Activated naive CD4-positive, alpha-beta T cell treated with anti-CD3 and anti-CD28 coated beads, Interleukin-2, amount 50 U/mL, for 72 hours (primary cell): ENCODE results near the gene NOTCH4. TPM values are rescaled to one million over a fixed set of nuclear protein-coding genes. Genes with fewer than 3 reads are reported as not detected.

Experiments used
- ATAC-seq, 2 donors: fragments of 150-1000 bp; cut with Tn5 transposase; 2 replicates each; pipeline ENCODE4 v1.10.0; 2021; ENCODE audit warnings: mild to moderate bottlenecking in 2 of 2, moderate library complexity in 2 of 2
- DNase-seq, 2 donors: peaks; one replicate each; pipeline ENCODE4 v3.0.0; 2021 to 2022; ENCODE audit warnings: low spot score in 2 of 2
- H3K27ac Mint-ChIP-seq, 2 donors: one replicate each; pipeline ENCODE4 v1.8.0; 2022; ENCODE audit warnings: mild to moderate bottlenecking in 2 of 2, mixed read lengths in 2 of 2
- H3K36me3 Mint-ChIP-seq, 2 donors: one replicate each; pipeline ENCODE4 v1.8.0; 2022; ENCODE audit warnings: mixed read lengths in 2 of 2
- H3K9me3 Mint-ChIP-seq, 2 donors: one replicate each; pipeline ENCODE4 v1.8.0; 2022; ENCODE audit warnings: mixed read lengths in 2 of 2
- total RNA-seq, 2 donors: library from RNA; stranded (reverse); gene quantifications; one replicate each; pipeline ENCODE4 v1.2.3, GENCODE V29; 2022

Gene NOTCH4
- total RNA-seq, 2 donors from 2014 or later = 0.64 to 0.70 TPM

GRCh38 chr6:32167154-32167760 is 56.6 kb downstream of the NOTCH4 start:
- DNase-seq = no peak
- peak overlapping the region; percentile 4 to 87 for H3K27ac Mint-ChIP-seq
- H3K36me3 Mint-ChIP-seq = peaks cover 0 to 14% of the 10 kb centered on the region in 2 donors
- ATAC-seq = no peak
- H3K9me3 Mint-ChIP-seq = no peaks in the 10 kb centered on the region

- no peaks in the 10 kb centered on the region for H3K9me3 Mint-ChIP-seq
- DNase-seq (no peak), ATAC-seq (no peak)
- H3K27ac Mint-ChIP-seq = no peak overlapping the region
- peaks cover 0 to 14% of the 10 kb centered on the region in 2 donors for H3K36me3 Mint-ChIP-seq
Measured at GRCh38 chr6:32166411-32167061, 57.3 kb downstream of the NOTCH4 start.

GRCh38 chr6:32164295-32164694 is 59.6 kb downstream of the NOTCH4 start, which contains the start of gene EGFL8:
Gene EGFL8 (plus strand): TSS chr6:32164595. CDS start chr6:32166166, 1,571 bp downstream.
- DNase-seq (no peak), ATAC-seq (no peak)
- H3K36me3 Mint-ChIP-seq = peaks cover 0 to 4% of the 10 kb centered on the region in 2 donors
- H3K9me3 Mint-ChIP-seq = no peaks in the 10 kb centered on the region
- peak within 1 kb of the TSS; percentile 17 to 33 for H3K27ac Mint-ChIP-seq

DNA sequence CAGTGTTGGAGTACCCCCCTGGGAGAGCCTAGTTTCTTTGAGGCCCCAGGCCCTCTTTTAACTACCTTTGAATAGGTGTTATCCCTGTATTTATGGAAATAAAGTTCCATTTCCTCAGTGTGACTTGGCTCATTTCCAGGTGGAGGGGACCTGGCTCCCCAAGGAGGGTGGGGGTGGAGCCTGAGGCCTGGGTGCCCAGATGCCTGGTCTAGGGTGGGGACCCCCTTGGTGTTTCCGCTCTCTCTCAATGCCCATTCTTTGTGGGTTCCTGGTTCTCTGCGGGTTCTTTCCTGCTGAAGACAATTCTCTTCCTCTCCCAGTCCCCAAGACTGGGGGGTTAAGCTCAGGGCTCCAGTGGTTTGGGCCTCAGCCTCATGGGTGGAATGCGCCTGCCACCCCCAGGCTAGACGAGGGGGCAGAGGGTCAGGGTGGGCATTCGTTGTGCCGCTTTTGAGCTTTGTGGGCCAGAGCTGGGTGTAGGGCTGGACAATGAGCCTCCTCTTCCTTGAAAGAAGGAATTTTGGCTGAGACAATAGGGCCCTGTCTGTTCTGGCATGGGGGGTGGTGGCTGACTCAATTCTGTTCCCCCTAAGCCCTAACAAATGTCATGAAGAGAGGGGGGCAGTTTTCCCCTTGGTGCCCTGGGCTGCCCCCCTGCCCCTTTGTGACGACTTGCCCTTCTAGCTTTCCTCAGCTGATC is 60.2 kb downstream of the NOTCH4 start:
- peaks cover 0 to 4% of the 10 kb centered on the region in 2 donors for H3K36me3 Mint-ChIP-seq
- no peaks in the 10 kb centered on the region for H3K9me3 Mint-ChIP-seq
- DNase-seq = no peak
- H3K27ac Mint-ChIP-seq = peak overlapping the region; percentile 17 to 33
- ATAC-seq = no peak

GRCh38 chr6:32158052-32158451 is 65.8 kb downstream of the NOTCH4 start:
- H3K36me3 Mint-ChIP-seq = peaks cover 14 to 15% of the 10 kb centered on the region in 2 donors
- H3K27ac Mint-ChIP-seq = no peak overlapping the region
- no peaks in the 10 kb centered on the region for H3K9me3 Mint-ChIP-seq
- ATAC-seq (no peak), DNase-seq (no peak)

- ATAC-seq (no peak), DNase-seq (no peak)
- Mint-ChIP-seq H3K36me3 (peaks cover 11 to 14% of the 10 kb centered on the region in 2 donors), H3K27ac (no peak overlapping the region), H3K9me3 (no peaks in the 10 kb centered on the region)
Measured at GRCh38 chr6:32156891-32157290, 67.0 kb downstream of the NOTCH4 start.

DNA sequence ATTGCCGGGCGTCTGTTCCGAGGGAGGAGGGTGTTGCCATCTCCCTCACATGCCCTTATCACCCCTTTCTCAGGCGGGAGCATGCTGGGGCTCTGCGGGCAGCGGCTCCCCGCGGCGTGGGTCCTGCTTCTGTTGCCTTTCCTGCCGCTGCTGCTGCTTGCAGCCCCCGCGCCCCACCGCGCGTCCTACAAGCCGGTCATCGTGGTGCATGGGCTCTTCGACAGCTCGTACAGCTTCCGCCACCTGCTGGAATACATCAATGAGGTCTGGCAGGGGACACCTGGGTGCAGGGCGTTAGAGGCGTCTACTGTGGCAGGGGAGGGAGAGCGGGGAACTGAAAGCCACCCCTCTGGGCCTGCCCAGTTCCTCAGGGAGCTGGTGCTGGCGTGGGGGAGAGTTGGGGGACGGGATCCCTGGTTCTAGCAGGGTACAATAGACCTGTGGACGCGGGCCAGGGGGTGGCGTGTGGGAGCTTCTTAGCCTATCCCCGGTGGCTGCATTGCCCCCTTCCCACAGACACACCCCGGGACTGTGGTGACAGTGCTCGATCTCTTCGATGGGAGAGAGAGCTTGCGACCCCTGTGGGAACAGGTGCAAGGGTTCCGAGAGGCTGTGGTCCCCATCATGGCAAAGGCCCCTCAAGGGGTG is 69.2 kb downstream of the NOTCH4 start:
- DNase-seq (peak; percentile 64 to 76), ATAC-seq (peak; percentile 79 to 88)
- peak overlapping the region; percentile 83 to 95 for H3K27ac Mint-ChIP-seq
- peaks cover 11 to 14% of the 10 kb centered on the region in 2 donors for H3K36me3 Mint-ChIP-seq
- H3K9me3 Mint-ChIP-seq = no peaks in the 10 kb centered on the region

GRCh38 chr6:32153564-32154513 is 70.0 kb downstream of the NOTCH4 start, which contains the start of gene PPT2:
Gene PPT2 (plus strand): TSS chr6:32154141. CDS start chr6:32154595, 454 bp downstream.
- DNase-seq = peak; percentile 66 to 78
- H3K9me3 Mint-ChIP-seq = no peaks in the 10 kb centered on the region
- peak within 1 kb of the TSS; percentile 83 to 95 for H3K27ac Mint-ChIP-seq
- H3K36me3 Mint-ChIP-seq = peaks cover 11 to 17% of the 10 kb centered on the region in 2 donors
- peak; percentile 75 to 80 for ATAC-seq

DNA sequence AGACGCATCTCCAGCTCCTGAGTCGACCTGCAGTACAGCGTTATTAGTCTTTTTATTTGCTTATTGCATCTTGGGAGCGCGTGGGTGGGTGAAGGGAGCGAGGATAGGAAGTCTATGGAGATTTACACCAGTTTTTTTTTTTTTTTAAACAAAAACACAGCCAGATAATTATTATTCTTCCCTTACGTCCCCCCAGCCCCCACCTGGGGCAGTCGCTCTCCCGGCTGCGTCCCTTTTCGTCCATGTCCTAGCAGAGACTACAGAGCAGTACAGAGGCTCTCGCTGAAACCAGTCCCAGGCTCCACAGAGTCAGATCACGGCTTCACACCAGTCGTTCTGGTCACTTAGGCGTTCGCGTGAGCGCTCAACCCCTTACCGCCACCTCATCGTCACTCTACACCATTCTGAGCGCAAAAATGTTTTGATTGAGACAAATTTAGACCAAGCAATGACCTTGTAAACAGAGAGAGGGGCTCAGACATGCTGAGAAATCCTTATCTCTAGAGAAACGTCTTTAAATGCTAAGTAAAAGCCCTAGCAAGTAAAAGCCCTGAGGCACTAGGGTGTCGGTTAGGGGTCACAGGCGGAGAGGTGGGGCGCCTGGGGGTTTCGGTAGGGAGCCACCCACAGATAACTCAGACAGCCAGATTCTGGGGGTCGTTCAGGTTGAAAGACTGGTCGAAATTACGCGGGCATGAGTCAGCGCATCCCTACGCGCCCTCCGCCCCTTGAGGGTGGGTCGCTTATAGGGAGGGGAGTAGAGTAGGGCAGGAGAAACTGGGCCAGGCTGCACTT is 70.9 kb downstream of the NOTCH4 start:
- no peak for ATAC-seq
- Mint-ChIP-seq H3K27ac (peak overlapping the region; percentile 81 to 83), H3K36me3 (peaks cover 7 to 25% of the 10 kb centered on the region in 2 donors), H3K9me3 (peaks cover 0 to 3% of the 10 kb centered on the region in 2 donors)
- DNase-seq = no peak

DNA sequence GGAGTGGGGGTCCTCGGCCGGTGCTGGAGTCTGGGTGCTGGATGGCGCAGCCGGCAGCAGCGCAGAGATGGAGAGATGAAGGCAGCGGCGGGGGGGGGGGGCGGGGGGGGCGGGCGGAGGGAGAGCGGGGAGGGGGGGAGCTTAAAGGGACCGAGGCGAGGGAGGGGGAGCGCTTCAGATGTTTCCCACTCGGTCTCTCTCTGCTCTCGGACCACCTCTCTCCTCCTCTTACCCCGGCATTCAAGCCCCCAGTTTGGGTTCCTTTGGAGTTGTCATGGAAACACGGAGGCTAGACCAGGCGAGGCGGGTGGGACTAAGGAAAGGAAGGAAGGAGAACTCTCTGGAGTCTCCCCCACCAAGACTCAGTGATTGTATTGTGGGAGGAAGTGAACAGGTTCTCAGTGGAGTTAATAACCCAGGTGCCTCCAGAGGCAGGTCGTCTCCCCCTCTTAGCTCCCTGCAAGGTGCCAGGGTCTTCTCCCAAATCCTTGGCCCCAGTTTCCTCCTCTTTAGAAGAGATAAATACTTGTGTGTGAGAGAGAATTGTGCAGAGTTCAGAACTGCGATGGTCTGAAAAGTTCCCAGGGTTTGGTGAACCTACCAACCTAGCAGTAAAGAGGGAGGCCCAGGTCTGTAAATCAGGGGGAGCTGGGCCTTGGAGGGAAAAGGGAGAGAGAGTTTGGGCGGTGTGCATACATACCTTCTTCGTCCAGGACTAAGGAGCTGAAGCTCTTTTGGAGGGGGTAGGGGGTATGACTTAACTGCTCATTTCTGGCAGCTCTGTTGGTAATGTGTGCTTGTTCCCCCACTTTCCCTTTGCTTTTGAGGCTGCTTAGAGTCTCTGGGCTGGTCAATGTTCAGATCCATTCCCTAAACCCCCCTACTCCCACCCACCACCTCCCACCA is 71.8 kb downstream of the NOTCH4 start, which contains the start of gene PRRT1:
Gene PRRT1 (minus strand): TSS at position 77 of the 906 bp plus-strand sequence. CDS start 112 bp downstream, outside the sequence.
- ATAC-seq = no peak
- Mint-ChIP-seq H3K36me3 (peaks cover 7 to 18% of the 10 kb centered on the region in 2 donors), H3K27ac (peak within 1 kb of the TSS in 1 of 2 donors; percentile 14)

DNA sequence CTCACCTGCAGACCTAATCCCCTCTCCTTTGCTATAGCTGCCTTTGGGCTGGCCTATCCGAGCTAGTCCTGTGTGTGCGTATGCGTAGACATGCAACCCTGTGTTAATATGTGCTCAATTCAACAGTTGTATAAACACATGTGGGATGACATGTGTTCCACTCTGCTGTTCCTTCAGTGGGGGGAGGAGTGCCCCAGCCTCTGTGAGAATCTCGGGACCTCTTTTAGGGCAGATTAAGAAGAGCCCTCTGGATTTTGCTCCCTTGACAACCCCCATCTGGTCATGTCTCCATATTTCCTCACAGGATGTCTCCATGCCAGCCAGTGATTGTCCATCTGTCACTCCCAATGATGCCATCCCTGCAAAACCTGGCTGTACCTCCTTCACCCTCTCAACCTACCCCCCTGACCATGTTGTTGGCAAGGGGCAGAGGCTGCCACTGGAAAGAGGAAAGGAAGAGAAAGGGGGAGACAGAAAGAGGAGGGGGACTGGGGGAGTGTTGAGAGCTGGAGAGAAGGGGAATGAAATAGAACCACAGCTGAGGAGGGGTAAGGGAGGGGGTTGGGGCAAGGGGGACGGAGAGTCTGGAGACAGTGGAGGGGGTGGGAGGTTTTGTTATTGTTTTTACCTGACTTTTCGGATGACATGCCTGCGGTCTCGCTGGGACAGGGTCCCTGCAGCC is 72.5 kb downstream of the NOTCH4 start:
- DNase-seq (no peak), ATAC-seq (no peak)
- Mint-ChIP-seq H3K36me3 (peaks cover 7 to 18% of the 10 kb centered on the region in 2 donors), H3K9me3 (peaks cover 0 to 4% of the 10 kb centered on the region in 2 donors), H3K27ac (peak overlapping the region in 1 of 2 donors; percentile 14)

More for the DNA sequence above, 71.8 kb downstream of the NOTCH4 start, which contains the start of gene PRRT1:
- DNase-seq = no peak
- peaks cover 0 to 4% of the 10 kb centered on the region in 2 donors for H3K9me3 Mint-ChIP-seq

DNA sequence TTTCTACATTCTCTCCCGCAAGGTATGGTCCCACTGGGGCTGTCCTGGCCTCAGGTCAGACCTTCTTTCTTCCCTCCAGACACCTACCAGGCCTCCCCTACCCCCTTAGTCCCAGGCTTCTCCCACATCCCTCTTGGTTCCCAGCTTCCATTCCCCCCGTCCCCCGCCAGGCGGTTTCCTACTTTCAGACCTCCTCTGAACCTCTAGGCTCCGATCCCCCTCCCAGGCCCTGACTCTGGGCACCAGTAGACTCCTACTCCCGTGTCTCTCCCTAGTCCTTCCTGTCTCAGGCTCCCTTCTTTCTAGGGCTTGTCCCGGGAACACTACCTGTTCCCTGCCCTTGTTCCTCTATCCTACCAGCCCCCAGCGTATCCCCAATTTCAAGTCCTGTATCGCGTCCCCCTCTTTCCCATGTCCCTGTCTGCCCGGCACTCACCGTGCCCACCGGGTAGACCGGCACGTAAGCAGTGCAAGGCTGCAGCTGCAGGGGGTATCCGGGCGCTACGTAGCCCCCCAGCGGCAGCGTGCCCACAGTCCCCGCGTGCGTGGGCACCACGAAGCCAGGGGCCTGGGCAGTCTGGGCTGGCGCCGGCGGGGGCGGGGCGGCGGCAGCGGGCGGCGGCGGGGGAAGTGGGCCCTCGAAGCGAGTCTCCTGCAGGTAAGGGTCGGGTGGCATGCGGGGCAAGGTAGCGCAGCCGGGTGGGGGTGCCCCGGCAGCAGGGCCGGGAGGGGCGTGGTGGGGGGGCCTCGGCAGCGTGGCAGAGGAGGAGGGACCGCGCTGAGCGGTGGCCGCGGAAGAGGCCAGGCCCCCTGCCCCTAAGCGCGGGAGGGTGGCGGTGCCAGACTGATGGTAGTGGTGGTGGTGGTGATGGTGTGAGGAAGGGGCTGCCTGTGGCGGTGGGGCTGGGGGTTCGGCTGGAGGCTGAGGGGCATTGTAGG is 73.7 kb downstream of the NOTCH4 start:
- H3K36me3 Mint-ChIP-seq = peaks cover 7 to 18% of the 10 kb centered on the region in 2 donors
- H3K9me3 Mint-ChIP-seq = peaks cover 0 to 4% of the 10 kb centered on the region in 2 donors
- ATAC-seq (no peak), DNase-seq (no peak)
- no peak overlapping the region for H3K27ac Mint-ChIP-seq
